GM19438 (cell line): ENCODE measurements around the gene HNRNPLL.

Experiments
- ATAC-seq: cut with Tn5 transposase; IDR thresholded peaks from one replicate; pipeline ENCODE4 v1.9.1; 2021; ENCODE audit warnings: low read depth; ENCODE audit not compliant: unreplicated experiment

The HNRNPLL gene

GRCh38 chr2:38533757-38534545 lies 68.8 kb downstream of the HNRNPLL start:
- no peak for ATAC-seq

GRCh38 chr2:38533180-38533579 lies 69.5 kb downstream of the HNRNPLL start:
- peak; percentile 93 for ATAC-seq

- no peak for ATAC-seq
Measured at GRCh38 chr2:38532366-38532765, 70.4 kb downstream of the HNRNPLL start.

GRCh38 chr2:38529208-38529607 lies 73.5 kb downstream of the HNRNPLL start:
- no peak for ATAC-seq

GRCh38 chr2:38528534-38528933 lies 74.2 kb downstream of the HNRNPLL start:
- no peak for ATAC-seq

- no peak for ATAC-seq
Measured at GRCh38 chr2:38528008-38528442, 74.7 kb downstream of the HNRNPLL start.

- no peak for ATAC-seq
Measured at GRCh38 chr2:38527338-38528007, 75.3 kb downstream of the HNRNPLL start.

- no peak for ATAC-seq
Measured at GRCh38 chr2:38526195-38526594, 76.5 kb downstream of the HNRNPLL start.

GRCh38 chr2:38524580-38524979 lies 78.1 kb downstream of the HNRNPLL start:
- ATAC-seq, result no peak

- ATAC-seq, result no peak
Measured at GRCh38 chr2:38523728-38524437, 78.8 kb downstream of the HNRNPLL start.

- no peak for ATAC-seq
Measured at GRCh38 chr2:38522754-38523349, 79.9 kb downstream of the HNRNPLL start.

- no peak for ATAC-seq
Measured at GRCh38 chr2:38521835-38522234, 80.9 kb downstream of the HNRNPLL start.

- no peak for ATAC-seq
Measured at GRCh38 chr2:38517284-38517683, 85.4 kb downstream of the HNRNPLL start.

- ATAC-seq, result no peak
Measured at GRCh38 chr2:38516526-38516925, 86.2 kb downstream of the HNRNPLL start.

GRCh38 chr2:38516122-38516521 lies 86.6 kb downstream of the HNRNPLL start:
- no peak for ATAC-seq

- ATAC-seq, result no peak
Measured at GRCh38 chr2:38515155-38516074, 87.3 kb downstream of the HNRNPLL start.

GRCh38 chr2:38514603-38515154 lies 88.0 kb downstream of the HNRNPLL start:
- ATAC-seq, result no peak

GRCh38 chr2:38512211-38512610 lies 90.5 kb downstream of the HNRNPLL start:
- no peak for ATAC-seq
